Mesendoderm (in vitro differentiated cells): ENCODE data around the gene SOHLH1.

Experiments used
- DNase-seq: peaks from one replicate; pipeline ENCODE4 v3.0.0; 2013
- H2AK5ac ChIP-seq: 2 replicates; pipeline ENCODE4 v1.6.1; 2013; ENCODE audit warnings: low read length, inconsistent platforms
- H2BK120ac ChIP-seq: 2 replicates; pipeline ENCODE4 v1.6.1; 2013; ENCODE audit warnings: low read depth, mild to moderate bottlenecking, low read length, moderate library complexity, mixed read lengths
- H2BK15ac ChIP-seq: replicated peaks from 2 replicates; pipeline ENCODE4 v1.6.1; 2013; ENCODE audit warnings: low read depth, mild to moderate bottlenecking, moderate library complexity
- H2BK5ac ChIP-seq: 2 replicates; pipeline ENCODE4 v1.6.1; 2013; ENCODE audit warnings: low read length, inconsistent platforms
- H3K18ac ChIP-seq: 2 replicates; pipeline ENCODE4 v1.6.1; 2013; ENCODE audit warnings: mild to moderate bottlenecking, low read length, mixed read lengths
- H3K23ac ChIP-seq: one replicate; pipeline ENCODE4 v1.6.1; 2013; ENCODE audit warnings: low read length
- H3K27ac ChIP-seq: 2 replicates; pipeline ENCODE4 v1.5.1; 2013; ENCODE audit warnings: low read depth, mild to moderate bottlenecking, inconsistent platforms, low read length, moderate library complexity
- H3K27me3 ChIP-seq: 2 replicates; pipeline ENCODE4 v1.6.1; 2013; ENCODE audit warnings: low read length, control low read depth, mild to moderate bottlenecking, inconsistent platforms; ENCODE audit not compliant: insufficient read depth, poor library complexity
- H3K36me3 ChIP-seq: 2 replicates; pipeline ENCODE4 v1.6.1; 2013; ENCODE audit warnings: low read length, inconsistent platforms; ENCODE audit not compliant: control insufficient read depth, insufficient read depth
- H3K4ac ChIP-seq: one replicate; pipeline ENCODE4 v1.6.1; 2013; ENCODE audit warnings: low read depth, mild to moderate bottlenecking, low read length, moderate library complexity
- H3K4me1 ChIP-seq: 2 replicates; pipeline ENCODE4 v1.6.1; 2013; ENCODE audit warnings: low read depth, low read length, inconsistent platforms; ENCODE audit not compliant: control insufficient read depth
- H3K4me2 ChIP-seq: 2 replicates; pipeline ENCODE4 v1.6.1; 2013; ENCODE audit warnings: low read length
- H3K4me3 ChIP-seq: 2 replicates; pipeline ENCODE4 v1.5.1; 2013; ENCODE audit warnings: mild to moderate bottlenecking, low read length
- H3K56ac ChIP-seq: one replicate; pipeline ENCODE4 v1.6.1; 2013; ENCODE audit warnings: low read length
- H3K79me1 ChIP-seq: 2 replicates; pipeline ENCODE4 v1.6.1; 2013; ENCODE audit warnings: low read length, inconsistent platforms
- H3K79me2 ChIP-seq: 2 replicates; pipeline ENCODE4 v1.6.1; 2013; ENCODE audit warnings: mild to moderate bottlenecking, low read length; ENCODE audit not compliant: control insufficient read depth, insufficient read depth
- H3K9ac ChIP-seq: 2 replicates; pipeline ENCODE4 v1.6.1; 2013; ENCODE audit warnings: low read length, inconsistent platforms
- H4K5ac ChIP-seq: one replicate; pipeline ENCODE4 v1.6.1; 2013; ENCODE audit warnings: low read length
- H4K8ac ChIP-seq: one replicate; pipeline ENCODE4 v1.6.1; 2013; ENCODE audit warnings: low read depth, mild to moderate bottlenecking, control low read depth, low read length, moderate library complexity
- WGBS: extraction: QIAGEN DNeasy Blood & Tissue Kit; methylation state at CpG from one replicate; pipeline ENCODE4 v1.1.7; 2013; ENCODE audit warnings: low lambda C conversion rate, missing lambda C conversion rate; ENCODE audit not compliant: insufficient coverage; ENCODE audit errors: extremely low coverage; 5-methylcytosine and 5-hydroxymethylcytosine counted together

Gene SOHLH1

DNA sequence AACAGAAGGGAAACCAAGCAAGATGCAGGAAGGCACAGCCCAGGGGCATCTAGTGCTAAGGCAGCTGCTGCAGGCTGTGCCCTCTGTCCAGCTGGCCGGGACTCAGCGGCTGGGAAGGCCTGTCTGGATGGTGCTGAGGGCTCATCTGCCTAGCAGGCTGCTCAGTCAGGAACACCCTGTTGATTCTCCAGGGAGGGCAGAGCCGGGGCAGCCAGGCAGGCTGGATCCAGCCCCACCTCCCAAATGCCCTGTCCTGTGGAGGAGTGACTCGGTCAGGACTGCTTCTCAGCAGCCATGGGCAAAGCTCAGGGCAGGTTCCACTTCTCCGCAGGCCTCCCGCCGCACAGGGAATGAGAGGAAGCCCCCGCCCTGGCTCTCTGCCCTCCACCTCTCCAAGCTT is 44.0 kb downstream of the SOHLH1 start:
- Histone ChIP-seq H2BK5ac (no peak overlapping the region), H4K8ac (no peak overlapping the region), H2BK120ac (no peak overlapping the region), H3K36me3 (no peaks in the 10 kb centered on the region), H3K18ac (no peak overlapping the region), H3K4ac (no peak overlapping the region), H3K27me3 (no peaks in the 10 kb centered on the region), H3K23ac (no peak overlapping the region), H3K27ac (no peak overlapping the region), H3K79me1 (no peaks in the 10 kb centered on the region), H3K9ac (no peak overlapping the region), H3K56ac (no peak overlapping the region), H2AK5ac (no peak overlapping the region), H2BK15ac (no peak overlapping the region), H3K4me1 (no peaks in the 10 kb centered on the region), H3K4me2 (no peak overlapping the region), H4K5ac (no peak overlapping the region), H3K4me3 (no peak overlapping the region), H3K79me2 (no peaks in the 10 kb centered on the region)
- no CpG with 5 or more reads among the region's 8 CpGs for WGBS
- no peak for DNase-seq

DNA sequence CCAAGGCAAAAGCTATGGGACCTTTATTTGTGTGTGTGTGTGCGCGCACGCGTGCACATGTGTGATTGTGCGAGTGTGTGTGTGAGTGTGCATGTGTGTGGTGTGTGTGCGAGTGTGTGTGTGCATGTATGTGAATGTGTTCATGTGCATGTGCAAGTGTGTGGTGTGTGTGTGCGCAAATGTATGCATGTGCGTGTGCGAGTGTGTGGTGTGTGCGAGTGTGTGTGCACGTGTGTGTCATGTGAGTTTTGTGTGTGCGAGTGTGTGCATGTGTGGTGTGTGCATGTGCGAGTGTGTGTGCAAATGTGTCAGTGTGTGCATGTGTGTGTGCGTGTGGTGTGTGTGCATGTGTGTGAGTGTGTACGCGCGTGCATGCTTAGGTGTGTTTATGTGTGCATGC is 48.9 kb downstream of the SOHLH1 start:
- no peak overlapping the region for H2AK5ac ChIP-seq
- no CpG with 5 or more reads among the region's 17 CpGs for WGBS
- H4K8ac ChIP-seq = no peak overlapping the region
- no peaks in the 10 kb centered on the region for H3K36me3 ChIP-seq
- H3K4ac ChIP-seq = no peak overlapping the region
- no peak overlapping the region for H3K4me2 ChIP-seq
- no peak overlapping the region for H2BK15ac ChIP-seq
- H3K4me3 ChIP-seq = peak overlapping the region; percentile 3
- H3K18ac ChIP-seq = no peak overlapping the region
- no peaks in the 10 kb centered on the region for H3K79me2 ChIP-seq
- no peak overlapping the region for H4K5ac ChIP-seq
- H3K79me1 ChIP-seq = no peaks in the 10 kb centered on the region
- no peak overlapping the region for H3K27ac ChIP-seq
- H2BK120ac ChIP-seq = no peak overlapping the region
- H3K9ac ChIP-seq = no peak overlapping the region
- no peaks in the 10 kb centered on the region for H3K4me1 ChIP-seq
- H2BK5ac ChIP-seq = no peak overlapping the region
- DNase-seq = no peak
- H3K56ac ChIP-seq = no peak overlapping the region
- no peaks in the 10 kb centered on the region for H3K27me3 ChIP-seq
- H3K23ac ChIP-seq = no peak overlapping the region

DNA sequence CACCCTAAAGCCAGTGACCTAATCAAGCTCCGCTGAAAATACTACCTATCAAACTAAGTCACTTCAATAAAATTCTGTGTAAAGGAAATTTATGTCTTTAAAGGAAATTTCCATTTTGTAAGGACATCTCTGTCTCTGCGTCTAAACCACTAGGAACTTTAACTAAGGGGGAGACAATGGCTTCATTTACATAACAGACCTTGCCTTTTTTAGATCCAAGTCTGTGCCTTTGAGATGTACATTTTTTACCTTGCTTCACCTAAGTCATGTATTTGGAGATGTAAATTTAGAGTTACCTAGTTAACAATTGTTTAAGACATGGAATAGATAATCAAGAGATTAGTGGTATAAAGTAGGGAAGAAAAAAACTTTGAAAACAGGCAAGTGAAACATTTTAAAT is 49.8 kb downstream of the SOHLH1 start:
- Histone ChIP-seq H3K4ac (no peak overlapping the region), H3K23ac (no peak overlapping the region), H2AK5ac (no peak overlapping the region), H3K79me2 (no peaks in the 10 kb centered on the region), H3K4me1 (no peaks in the 10 kb centered on the region), H3K4me3 (no peak overlapping the region), H4K5ac (no peak overlapping the region), H3K27me3 (no peaks in the 10 kb centered on the region), H3K4me2 (no peak overlapping the region), H4K8ac (no peak overlapping the region), H3K9ac (no peak overlapping the region), H2BK120ac (no peak overlapping the region), H2BK5ac (no peak overlapping the region), H2BK15ac (no peak overlapping the region), H3K79me1 (no peaks in the 10 kb centered on the region), H3K56ac (no peak overlapping the region), H3K18ac (no peak overlapping the region), H3K36me3 (no peaks in the 10 kb centered on the region), H3K27ac (no peak overlapping the region)
- no CpG with 5 or more reads among the region's 2 CpGs for WGBS
- no peak for DNase-seq

GRCh38 chr9:135648494-135649410 is 50.5 kb downstream of the SOHLH1 start:
- no peak overlapping the region for H3K56ac ChIP-seq

DNA sequence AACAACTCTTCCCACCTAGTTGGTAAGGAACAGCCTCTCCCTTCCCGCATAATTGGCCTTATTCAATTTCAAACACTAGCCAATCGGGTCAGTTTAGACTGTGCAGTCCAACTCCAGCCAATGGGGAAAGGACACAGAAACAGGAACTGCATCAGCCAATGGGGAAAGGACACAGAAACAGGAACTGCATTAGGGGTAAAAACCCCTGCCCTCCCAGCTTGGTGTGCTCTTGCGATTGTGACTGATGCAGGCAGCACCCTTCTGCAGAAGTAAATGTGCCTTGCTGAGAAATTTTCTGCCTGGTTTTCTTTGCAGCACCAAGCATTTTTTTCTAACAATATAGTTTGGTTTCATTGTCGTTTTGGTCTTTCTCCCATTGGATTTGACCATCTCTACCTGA is 51.4 kb downstream of the SOHLH1 start:
- Histone ChIP-seq H3K56ac (no peak overlapping the region), H3K79me1 (no peaks in the 10 kb centered on the region), H3K4me1 (no peaks in the 10 kb centered on the region), H3K79me2 (no peaks in the 10 kb centered on the region), H2BK15ac (no peak overlapping the region), H3K27me3 (no peaks in the 10 kb centered on the region), H2BK120ac (no peak overlapping the region), H4K5ac (no peak overlapping the region), H3K23ac (no peak overlapping the region), H3K4ac (no peak overlapping the region), H3K27ac (no peak overlapping the region), H4K8ac (no peak overlapping the region), H3K4me2 (no peak overlapping the region), H3K9ac (no peak overlapping the region), H3K4me3 (no peak overlapping the region), H2BK5ac (no peak overlapping the region), H2AK5ac (no peak overlapping the region), H3K18ac (no peak overlapping the region), H3K36me3 (no peaks in the 10 kb centered on the region)
- no CpG with 5 or more reads among the region's 4 CpGs for WGBS
- peak; percentile 25 for DNase-seq

More at GRCh38 chr9:135648494-135649410, 50.5 kb downstream of the SOHLH1 start:
- H3K79me2 ChIP-seq = no peaks in the 10 kb centered on the region
- H2BK120ac ChIP-seq = no peak overlapping the region
- no peak overlapping the region for H3K4me3 ChIP-seq
- H3K27ac ChIP-seq = no peak overlapping the region
- no peak overlapping the region for H3K4ac ChIP-seq
- no peak overlapping the region for H3K23ac ChIP-seq
- H3K36me3 ChIP-seq = no peaks in the 10 kb centered on the region
- no peaks in the 10 kb centered on the region for H3K79me1 ChIP-seq
- no peak overlapping the region for H3K9ac ChIP-seq
- H2AK5ac ChIP-seq = no peak overlapping the region
- no CpG with 5 or more reads among the region's 10 CpGs for WGBS
- no peak overlapping the region for H2BK15ac ChIP-seq
- no peaks in the 10 kb centered on the region for H3K27me3 ChIP-seq
- no peak overlapping the region for H3K18ac ChIP-seq
- H4K5ac ChIP-seq = no peak overlapping the region
- no peak overlapping the region for H2BK5ac ChIP-seq
- no peak overlapping the region for H4K8ac ChIP-seq
- no peak overlapping the region for H3K4me2 ChIP-seq
- no peak for DNase-seq
- no peaks in the 10 kb centered on the region for H3K4me1 ChIP-seq
